ENCODE measurements around the gene IDUA.

IDUA gene

DNA sequence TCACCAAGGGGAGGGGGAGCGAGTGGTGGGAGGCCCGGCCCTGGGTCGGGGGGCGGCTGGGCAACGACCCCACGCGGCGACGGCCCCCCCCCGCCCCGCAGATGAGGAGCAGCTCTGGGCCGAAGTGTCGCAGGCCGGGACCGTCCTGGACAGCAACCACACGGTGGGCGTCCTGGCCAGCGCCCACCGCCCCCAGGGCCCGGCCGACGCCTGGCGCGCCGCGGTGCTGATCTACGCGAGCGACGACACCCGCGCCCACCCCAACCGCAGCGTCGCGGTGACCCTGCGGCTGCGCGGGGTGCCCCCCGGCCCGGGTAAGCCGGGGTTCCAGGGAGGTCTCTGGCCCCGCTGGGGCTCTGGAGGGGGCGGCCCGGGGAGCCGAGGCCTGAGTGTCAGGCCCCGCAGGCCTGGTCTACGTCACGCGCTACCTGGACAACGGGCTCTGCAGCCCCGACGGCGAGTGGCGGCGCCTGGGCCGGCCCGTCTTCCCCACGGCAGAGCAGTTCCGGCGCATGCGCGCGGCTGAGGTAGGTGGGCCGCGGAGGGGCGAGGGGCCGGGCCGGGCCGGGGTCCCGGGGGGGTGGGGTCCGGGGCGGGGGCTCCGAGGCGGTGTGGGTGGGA is 15.9 kb downstream of the IDUA start:
- no peak for DNase-seq

DNA sequence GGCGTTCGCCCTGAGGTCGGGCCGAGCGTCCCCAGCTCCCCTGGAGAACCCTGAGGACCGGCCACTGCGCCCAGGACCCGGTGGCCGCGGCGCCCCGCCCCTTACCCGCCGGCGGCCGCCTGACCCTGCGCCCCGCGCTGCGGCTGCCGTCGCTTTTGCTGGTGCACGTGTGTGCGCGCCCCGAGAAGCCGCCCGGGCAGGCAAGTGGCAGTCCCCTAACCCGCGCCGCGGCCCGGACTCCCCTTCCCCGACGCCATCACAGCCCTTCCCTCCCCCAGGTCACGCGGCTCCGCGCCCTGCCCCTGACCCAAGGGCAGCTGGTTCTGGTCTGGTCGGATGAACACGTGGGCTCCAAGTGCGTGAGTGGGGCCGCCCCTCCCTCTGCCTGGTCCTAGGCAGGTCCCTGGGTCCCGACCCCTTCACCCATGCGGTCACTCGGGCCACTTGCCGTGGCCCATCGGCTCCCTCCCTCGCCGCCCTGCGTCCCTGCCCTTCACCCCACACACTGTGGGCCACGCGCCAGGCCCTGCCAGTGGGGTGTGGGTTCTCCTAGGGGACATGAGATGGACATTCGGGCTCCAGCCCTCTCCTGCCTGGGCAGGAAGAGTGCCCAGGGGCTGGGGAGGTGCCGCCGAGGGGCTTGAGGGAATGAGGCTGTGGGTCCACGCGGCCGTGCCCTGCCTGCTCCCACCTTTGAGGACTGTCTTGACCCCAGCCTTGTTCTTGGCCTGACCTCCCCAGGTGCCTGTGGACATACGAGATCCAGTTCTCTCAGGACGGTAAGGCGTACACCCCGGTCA is 16.6 kb downstream of the IDUA start:
- no peak for DNase-seq

GRCh38 chr4:1004071-1004418 is 17.2 kb downstream of the IDUA start:
- DNase-seq, result no peak

DNA sequence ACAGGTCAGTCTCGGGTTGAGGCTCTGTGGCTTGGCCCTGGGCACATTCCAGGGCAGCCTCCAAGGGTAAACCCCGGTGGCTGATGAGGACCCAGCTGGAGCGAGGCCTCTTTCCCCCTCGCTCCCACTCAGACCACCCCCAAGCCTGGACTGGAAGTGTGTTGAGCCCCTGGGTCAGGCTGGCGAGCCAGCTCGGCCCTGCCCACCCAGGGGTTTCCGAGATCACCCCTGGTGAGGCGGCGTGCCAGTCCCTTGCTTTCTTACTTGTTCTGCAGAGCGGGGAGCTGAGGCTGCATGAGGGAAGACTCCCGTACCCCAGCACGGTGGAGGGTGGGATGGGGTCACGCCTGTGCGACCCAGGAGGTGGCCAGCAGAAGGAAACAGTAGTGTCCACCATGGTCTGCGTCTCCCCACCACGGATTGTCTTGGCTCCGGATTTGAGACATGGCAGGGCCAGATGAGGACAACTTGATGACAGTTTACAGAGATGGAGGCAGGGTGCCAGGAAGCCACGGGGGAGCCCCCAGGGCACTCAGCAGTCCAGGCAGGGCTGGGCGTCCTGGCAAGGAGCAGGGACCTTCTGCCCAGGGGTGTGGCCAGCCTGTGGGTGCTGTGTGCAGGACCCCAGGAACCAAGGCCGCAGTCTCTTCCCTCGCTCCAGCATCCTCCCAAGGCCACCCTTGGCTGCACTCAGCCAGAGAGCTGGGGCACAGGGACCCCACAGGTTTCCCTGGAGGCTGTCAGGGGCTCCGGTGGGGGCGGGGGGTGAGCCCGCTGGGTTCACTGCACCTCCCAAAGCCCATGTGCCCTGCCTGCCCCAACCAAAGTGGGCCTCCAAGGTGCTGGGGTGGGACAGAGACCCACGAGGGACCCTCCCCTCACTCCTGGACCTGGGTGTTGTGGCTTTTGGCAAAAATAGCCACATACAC is 18.0 kb downstream of the IDUA start:
- DNase-seq, result no peak

DNA sequence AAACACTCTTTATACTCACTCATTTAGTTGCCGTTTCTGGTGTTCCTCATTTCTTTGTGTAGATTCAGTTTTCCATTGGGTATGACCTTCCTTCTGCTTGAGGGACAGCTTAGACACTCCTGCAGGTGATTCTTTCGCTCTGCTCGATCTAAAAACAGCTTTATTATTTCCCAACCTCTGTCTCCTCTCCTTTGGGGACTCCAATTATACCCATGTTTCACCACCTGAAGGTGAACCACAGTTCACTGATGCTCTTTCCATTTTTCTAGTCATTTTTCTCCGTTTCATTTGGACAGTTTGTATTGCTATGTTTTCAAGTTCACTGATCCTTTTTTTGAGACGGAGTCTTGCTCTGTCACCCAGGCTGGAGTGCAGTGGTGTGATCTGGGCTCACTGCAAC is 20.0 kb downstream of the IDUA start:
- DNase-seq, result no peak

GRCh38 chr4:1008840-1009541 is 22.1 kb downstream of the IDUA start:
- DNase-seq, result no peak

DNA sequence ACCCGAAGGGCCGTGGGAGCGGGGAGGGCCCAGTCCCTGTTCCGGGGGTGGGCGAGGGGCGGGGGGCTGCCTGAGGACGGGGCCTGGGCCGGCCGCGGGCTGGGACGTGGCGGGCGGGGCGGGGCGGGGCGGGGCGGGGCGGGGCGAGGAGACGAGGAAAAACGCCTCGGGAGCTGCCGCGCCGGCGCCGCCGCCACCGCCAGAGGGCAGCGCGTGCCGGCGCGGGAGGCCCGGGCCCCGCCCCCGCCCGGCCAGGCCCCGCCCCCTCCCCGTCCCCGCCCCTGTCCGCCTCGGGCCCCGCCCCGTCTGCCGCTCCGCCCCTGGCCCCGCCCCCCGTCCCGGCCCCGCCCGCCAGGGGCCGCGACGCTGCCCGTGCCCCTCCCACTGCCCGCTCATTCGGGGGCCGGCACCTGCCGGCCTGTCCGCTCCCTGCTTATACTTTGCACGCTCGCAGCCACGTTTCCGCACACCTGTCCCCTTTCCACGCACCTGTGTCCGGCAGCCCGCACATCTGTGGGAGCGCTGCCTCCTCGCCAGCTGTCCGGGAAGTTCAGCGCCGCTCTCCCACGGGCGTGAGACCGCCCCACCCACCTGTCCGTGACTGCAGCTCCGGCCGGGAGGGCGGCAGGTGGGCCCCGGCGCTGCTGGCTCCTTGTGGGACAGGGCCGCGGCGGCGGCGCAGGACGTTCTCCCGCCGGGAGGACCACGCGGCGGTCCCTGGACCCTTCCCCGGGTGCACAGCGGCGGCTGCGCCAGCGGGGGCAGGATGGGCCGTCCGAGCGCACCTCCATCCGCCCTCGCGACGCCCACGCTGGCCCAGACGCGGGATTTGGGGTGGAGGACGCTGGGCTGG is 22.9 kb downstream of the IDUA start:
- no peak for DNase-seq

DNA sequence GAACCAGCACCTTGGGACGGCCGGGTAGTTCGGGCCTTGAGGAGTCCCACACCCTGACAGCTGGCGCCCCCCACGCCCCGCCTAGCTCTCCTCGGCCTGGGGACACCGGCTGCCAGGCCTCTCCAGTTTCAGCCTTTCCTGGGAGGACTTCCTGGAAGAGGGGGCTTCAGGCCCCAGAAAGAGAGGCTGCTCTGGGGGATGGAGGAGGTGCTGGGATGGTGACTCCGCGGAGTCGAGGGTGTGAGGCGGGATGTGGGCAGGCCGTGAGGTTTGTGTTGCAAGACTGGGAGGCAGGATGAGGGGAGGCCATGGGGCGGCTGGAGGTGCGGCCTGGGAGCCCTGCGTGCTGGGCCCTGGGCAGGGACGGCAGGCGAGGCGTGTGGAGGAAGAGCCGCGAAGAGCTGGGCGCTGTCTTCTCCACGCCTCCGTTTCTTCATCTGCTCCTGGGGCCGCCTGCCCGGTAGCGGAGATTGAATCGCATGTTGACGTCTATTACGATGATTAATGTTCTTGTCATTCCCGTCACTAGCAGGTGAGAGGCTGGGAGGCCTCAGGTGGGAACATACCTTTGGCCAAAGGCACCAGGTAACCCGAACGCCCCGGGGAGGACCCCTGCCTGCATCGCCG is 23.7 kb downstream of the IDUA start:
- no peak for DNase-seq

GRCh38 chr4:1011022-1011665 is 24.3 kb downstream of the IDUA start, which contains the start of gene FGFRL1:
Gene FGFRL1 (plus strand): TSS chr4:1011626. CDS start chr4:1012486, 860 bp downstream.
- DNase-seq, result no peak

DNA sequence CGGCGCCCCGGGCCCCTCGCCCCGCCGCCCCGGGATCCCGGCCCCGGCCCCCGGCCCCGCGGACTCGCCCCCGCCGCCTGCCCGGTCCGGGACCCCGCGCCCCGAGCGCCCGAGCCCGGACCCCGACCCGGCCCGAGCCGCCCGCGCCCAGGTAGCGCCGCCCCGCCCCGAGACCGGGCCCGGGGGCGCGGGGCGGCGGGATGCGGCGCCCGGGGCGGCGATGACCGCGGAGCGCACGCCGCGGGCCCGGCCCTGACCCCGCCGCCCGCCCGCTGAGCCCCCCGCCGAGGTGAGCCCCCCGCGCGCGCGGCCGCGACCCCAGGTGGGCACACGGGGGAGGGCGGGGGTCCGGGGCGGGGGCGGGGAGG is 24.8 kb downstream of the IDUA start:
- DNase-seq, result no peak

GRCh38 chr4:1012034-1012739 is 25.3 kb downstream of the IDUA start:
- DNase-seq, result no peak

GRCh38 chr4:1013225-1014073 is 26.6 kb downstream of the IDUA start:
- DNase-seq, result no peak

- DNase-seq, result no peak
Measured at GRCh38 chr4:1014291-1015167, 27.7 kb downstream of the IDUA start.

- no peak for DNase-seq
Measured at GRCh38 chr4:1015179-1015578, 28.3 kb downstream of the IDUA start.

GRCh38 chr4:1015746-1016145 is 28.9 kb downstream of the IDUA start:
- no peak for DNase-seq

DNA sequence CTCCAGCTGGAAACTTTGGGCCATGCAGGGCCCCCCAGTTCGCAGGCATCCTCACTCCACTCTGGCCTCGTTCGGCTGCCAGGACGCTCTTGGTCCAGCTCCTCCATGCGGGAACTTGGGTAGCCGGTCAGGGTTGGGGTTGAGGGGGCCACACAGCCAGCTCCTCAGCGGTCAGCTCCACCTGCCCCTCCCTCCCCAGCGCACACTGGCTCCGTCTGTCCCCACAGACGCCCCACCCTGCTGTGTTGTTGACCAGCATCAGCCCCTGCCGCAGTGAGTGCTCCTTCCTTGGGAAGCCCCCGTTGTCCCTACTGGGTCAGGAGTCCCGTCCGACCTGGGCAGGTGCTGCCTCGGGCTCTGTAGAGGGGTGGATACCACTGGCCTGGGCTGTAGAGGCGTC is 30.4 kb downstream of the IDUA start:
- DNase-seq, result no peak

DNA sequence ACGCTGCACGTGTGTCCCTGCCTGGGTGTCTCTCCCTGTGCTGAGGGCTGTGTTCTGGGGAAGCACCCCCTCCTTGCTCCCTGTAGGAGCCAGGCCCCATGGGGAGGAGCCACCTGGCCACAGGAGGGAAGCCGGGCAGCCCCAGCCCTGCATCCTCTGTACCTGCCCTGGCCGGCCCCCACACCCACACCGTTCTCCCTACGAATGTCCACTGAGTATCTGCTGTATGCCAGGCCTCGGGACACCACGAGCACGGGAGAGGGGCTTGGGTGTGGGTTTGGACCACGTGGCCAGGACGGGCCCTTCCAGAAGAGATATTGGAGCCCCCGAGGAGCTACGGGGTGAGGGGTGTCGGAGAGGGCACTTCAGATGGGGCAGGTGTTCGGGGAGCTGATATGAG is 30.9 kb downstream of the IDUA start:
- DNase-seq, result no peak
